ENCODE measurements around the gene PPDPF.

PPDPF gene

DNA sequence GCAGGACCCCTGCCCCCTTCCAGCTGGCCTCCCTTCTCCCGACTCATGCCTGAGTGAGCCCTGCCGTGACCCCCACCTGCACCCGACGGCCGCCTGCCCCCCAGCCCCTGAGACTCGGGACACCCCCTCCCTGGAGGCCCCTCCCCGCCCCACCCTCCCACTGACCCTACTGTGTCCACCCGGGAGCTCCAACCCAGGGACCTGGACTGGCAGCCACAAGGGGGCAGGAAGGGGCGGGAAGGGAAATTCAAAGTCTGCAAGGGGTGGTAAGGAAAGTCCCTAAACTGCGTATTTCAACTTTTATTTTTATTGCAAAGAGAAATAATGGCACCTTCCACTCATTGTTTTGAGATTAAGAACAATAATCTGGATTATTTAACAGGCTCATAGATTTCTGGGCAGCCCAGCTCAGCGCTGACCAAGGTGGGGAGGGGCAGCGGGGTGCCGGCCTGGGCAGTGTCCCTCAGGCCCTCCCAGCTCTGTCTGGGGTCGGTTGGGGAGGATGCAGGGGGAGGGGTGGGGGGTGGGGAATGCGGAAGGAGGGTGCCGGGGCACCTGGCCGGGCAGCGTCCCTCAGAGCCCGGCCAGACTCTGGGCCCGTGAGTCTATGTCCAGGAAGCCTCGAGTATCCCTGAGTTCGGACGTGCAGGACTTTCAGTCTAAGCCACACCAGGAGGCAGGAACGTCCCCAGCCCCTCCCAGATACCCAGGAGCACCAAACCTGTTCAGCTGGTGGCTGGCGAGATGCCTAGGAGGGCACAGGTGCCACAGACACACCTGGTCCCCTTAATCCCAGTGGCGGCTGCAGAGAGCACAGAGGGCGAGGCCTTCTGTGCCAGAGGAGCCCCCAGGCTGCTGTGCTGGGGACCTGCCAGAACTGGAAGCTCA is 17.9 kb downstream of the PPDPF start:
- DNase-seq (ENCODE audit: low read depth), result peak; percentile 55

DNA sequence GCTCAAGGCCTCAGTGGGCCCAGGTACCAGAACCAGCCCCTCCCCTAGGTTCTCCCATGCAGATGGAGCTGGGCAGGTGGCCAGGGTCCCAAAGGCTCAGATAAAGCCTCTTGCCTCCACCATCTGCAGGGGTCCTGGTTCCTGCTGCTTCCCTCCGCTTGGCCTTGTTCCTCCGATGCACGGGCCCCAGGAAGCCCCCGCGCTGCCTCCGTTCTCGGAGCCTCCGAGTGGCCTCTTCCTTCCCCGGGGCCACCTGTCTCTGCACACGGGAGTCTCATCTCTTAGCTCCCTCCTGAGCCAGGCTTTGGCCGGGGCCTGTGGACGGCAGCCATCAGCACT is 18.5 kb downstream of the PPDPF start:
- no peak for DNase-seq (ENCODE audit: low read depth)

DNA sequence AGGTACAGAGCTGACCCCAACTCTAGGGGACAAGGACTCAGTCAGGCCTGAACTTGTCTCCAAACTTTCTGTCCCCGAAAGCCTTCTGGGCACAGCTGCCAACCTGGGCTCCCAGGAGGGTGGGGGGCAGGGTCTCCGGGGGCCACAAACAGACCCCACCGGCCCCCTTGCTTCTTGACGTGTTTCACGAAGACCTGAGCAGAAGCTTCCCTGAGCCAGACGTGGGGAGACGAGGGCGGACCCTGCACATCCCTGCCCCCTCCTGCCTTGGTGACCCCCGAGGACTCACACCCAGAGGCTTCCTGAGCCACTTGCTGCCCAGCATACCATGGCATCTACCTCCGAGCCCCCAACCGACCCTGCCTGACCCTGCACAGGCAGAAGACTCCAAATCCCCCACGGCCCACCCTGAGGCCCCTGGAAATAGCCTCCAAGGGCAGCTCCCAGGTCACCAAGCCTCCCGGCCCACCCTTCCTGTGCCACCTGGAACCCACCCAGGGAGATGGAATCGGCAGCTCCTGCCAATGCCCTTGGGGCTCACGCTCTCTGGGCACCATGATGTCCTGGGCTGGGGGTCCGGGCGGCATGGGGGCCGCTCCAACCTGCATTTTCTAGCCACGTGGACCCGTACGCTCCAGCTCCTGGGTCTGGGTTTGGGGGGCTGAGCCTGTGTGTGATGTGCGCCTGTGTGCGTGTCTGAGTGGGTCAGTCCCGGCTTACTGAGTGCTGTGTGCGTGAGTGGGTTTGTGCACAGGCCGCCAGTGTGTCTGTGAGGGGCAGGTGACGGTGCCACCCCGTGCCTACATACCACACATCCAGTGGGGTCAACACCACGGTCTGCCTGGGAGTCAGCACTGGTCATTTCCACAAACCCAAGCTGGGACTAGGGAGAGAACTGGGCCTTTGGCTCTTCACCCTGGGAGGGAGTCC is 19.1 kb downstream of the PPDPF start:
- DNase-seq (ENCODE audit: low read depth), result no peak

DNA sequence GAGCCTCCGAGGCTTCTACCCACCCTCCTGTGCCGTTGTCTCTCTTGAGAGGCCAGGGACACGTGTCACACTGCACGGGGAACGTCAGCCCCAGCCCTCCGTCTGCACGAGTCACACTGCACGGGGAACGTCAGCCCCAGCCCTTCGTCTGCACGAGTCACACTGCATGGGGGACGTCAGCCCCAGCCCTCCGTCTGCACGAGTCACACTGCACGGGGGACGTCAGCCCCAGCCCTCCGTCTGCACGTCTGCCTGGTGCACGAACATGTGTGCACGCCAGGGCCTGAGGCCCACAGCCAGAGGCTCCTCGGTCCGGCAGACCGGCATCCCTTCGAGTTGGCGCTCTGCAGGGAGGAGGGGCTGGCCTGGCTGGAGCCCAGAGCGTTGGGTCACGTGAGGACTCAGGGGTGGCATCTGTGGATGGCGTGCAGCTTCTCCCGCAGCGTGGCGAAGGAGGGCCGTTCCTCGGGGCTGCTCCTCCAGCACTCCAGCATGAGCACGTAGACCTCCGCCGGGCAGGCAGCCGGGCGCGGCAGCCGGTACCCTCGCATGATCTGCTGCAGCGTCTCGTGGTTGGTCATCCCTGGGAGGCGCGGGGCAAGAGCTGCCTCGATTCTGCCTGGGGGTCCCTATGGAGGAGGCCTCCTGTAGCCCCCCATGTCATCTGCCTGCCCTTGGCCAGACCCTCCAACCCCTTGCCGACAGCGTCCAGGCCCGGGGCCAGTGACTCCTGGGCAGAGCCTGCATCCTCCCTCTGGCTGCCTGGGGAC is 20.0 kb downstream of the PPDPF start:
- no peak for DNase-seq (ENCODE audit: low read depth)

DNA sequence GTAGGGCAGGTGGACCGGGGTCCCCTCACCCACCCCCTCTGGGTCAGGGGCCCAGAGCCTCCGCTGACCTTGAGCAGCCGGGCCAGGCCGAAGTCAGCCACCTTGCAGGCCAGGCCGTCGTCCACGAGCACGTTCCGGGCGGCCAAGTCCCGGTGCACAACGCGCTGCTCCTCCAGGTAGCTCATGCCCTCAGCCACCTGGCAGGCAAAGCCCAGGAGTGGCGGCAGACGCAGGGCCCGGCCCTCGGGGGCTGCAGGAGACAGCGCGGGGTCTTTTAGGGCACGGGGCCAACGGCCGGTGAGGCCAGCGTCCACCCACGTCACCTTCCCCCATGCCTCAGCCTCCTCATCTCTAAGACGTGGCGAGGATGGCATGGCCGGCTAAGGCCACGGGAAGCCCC is 20.8 kb downstream of the PPDPF start:
- no peak for DNase-seq (ENCODE audit: low read depth)

DNA sequence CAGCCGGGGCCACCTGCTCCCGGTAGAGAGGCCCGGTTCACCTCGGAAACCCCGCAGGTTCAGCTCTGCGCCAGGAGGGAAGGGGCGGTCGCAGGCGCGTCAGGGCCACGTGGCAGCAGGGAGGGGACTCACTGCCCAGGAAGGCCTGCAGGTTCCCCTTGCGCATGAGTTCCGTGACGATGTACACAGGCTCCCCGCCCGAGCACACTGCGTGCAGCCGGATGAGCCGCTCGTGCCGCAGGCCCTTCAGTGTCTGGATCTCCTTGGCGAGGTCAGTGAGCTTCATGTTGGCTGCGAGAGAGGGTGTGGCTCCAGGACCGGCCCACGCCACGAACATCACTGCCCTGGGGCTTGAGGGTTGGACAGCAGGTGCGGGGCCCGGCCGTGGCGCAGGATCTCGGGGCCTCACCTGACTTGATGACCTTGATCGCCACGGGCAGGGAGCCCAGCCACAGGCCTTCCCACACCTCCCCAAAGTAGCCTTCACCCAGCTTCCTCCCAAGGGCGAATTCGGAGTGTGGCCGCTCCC is 21.5 kb downstream of the PPDPF start:
- no peak for DNase-seq (ENCODE audit: low read depth)

DNA sequence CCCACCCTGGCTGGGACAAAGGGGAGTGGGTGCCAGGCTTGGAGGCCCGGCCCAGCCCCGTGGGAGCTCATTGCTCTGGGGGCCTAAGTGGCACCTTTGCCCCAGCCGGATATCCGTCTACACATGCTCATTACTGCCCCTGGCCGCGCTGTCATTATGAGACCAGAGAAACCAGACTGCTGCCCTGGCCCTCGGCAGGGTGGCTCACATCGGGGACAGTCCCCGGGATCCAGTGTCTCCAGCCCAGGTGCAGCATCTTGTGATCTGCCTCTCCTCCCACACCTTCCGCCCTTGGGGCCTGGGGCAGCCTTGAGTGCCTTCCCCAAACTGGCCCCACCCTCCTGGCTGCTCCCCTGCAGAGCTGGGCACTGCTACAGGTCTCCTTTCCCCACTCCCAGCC is 22.1 kb downstream of the PPDPF start:
- DNase-seq (ENCODE audit: low read depth), result no peak

DNA sequence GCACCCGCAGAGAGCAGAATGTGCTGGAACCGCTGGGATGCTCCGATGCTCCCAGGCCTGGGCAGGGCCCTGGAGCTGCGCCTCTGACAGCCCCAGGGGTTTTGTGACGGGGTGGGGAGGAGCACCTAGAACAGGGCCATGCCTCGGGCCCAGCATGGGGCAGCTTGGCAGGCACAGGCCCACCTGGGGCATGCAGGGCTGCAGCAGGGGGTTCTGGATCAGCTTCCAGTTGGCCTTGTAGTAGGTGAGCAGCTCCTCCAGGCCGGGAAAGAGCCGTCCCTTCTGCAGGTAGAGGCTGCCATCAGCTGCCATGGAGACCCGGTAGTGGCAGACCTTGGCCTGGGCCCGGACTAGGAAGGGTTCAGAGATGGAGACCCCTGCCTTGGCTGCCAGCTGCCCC is 22.6 kb downstream of the PPDPF start:
- no peak for DNase-seq (ENCODE audit: low read depth)

DNA sequence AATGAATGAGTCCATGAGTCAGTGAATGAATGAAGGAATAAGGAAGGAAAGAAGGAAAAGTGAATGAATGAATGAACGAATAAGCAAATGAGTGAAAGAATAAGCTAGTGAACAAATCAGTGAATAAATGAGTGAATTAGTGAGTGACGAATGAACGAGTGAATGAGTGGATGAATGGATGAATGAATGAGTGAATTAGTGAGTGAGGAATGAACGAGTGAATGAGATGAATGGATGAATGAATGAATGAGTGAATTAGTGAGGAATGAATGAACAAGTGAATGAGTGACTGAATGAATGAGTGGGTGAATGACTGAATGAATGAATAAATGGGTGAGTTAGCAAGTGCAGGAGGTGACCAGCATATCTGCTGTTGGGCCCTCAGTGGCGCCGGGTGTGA is 23.2 kb downstream of the PPDPF start:
- DNase-seq (ENCODE audit: low read depth), result no peak

DNA sequence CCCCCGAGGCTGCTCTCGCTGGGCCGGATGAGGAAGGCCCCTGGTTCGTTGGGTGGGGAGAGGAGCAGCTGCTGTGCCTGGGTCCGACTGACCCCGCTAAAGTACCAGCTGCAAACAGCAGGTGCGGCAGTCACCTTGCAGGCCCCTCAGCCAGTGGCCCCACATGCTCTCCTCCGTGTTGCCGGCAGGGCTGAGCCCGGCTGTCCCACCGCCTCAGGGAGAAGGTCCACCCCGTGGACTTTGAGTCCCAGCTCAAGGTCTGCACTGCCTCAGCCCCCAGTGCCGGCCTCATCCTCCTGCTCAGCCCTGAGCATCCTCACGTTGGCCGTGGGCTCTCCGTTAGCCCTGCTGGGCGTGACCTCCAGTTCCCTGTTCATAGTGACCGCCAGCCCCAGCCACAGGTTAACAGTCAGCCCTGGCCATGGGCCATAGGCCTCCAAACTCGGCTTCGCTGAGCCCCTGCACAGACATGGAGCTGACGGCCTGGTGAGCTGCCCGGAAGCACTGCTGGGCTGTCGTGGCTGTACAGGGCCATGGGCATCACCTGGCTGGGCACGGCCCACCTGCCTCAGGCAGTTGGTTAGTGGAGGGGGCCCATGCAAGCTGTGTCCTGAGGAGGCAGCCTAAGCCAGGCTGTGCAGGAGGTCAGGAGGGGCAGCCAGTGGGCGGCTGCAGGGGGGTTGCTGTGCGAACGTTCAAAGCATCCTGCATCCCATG is 23.8 kb downstream of the PPDPF start:
- no peak for DNase-seq (ENCODE audit: low read depth)

DNA sequence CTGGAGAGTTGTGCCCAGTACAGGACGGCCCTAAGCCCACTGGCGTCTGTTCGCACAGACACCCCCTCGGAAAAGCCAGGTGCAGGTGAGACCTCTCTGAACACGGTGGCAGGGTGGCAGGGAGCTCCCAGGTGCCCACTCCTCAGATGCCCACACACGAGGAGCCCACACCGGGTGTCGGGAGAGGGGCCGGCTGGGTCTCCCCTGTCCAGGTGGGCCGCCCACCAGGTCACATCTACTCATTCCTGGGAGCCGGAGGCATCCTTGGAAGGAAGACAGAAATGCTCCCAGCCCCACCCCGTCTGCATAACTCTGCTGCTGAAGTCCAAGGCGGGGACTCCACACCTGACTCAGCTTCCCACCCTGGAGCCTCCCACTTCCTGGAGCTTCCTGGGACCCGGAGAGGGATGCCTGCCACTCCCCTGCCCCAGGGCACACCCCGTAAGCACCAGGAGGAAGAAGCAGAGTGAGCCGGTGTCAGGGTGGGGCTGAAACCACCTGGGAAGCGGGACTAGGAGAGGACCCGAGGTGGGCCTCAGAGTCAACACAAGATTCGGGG is 24.5 kb downstream of the PPDPF start:
- DNase-seq (ENCODE audit: low read depth), result no peak

DNA sequence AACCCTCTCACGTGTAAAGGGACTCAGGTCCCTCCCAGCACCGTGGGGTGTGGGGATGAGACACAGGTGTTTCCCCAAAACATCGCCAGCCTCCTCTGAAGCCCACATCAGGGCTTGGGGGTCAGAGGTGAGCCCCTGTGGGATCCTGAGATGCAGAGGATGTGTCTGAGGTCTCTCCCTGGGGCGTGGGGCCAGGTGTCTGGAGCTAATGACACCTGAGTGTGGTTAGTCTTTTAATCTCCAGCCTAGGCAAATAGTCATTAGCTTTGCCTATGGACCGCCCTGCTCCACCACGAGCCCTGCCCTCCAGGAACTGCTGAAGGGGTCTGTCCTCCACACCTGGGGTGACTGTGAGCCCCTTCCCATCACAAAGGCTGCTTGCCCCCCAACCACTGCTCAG is 25.2 kb downstream of the PPDPF start:
- DNase-seq (ENCODE audit: low read depth), result no peak

DNA sequence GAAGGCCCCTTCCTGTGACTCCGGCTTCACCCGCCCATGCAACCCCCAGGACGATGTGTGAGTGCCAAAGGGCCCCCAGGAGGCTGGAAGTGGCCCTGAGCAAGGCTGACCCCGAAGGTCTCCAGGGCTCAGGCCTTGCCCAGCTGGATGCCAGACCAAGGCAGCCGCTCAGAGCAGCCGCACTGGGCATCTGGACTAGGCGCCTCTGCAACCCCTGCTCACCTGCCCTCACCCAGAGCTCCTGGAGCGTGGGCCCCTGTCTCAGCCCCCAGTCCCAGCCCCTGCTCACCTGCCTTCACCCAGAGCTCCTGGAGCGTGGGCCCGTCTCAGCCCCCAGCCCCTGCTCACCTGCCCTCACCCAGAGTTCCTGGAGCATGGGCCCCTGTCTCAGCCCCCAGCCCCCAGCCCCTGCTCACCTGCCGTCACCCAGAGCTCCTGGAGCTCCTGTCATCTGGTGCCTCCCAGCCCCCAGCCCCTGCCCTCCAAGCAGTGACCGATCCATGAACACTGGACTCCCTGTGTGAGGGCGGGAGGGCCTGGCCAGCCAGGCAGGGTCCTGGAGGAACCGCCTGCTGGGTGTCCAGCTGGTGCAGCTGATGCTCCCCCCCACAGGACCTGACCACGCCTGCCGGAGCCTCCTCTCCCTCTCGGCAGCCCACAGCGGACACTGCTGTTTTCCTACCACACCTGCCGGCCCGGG is 25.8 kb downstream of the PPDPF start:
- no peak for DNase-seq (ENCODE audit: low read depth)

DNA sequence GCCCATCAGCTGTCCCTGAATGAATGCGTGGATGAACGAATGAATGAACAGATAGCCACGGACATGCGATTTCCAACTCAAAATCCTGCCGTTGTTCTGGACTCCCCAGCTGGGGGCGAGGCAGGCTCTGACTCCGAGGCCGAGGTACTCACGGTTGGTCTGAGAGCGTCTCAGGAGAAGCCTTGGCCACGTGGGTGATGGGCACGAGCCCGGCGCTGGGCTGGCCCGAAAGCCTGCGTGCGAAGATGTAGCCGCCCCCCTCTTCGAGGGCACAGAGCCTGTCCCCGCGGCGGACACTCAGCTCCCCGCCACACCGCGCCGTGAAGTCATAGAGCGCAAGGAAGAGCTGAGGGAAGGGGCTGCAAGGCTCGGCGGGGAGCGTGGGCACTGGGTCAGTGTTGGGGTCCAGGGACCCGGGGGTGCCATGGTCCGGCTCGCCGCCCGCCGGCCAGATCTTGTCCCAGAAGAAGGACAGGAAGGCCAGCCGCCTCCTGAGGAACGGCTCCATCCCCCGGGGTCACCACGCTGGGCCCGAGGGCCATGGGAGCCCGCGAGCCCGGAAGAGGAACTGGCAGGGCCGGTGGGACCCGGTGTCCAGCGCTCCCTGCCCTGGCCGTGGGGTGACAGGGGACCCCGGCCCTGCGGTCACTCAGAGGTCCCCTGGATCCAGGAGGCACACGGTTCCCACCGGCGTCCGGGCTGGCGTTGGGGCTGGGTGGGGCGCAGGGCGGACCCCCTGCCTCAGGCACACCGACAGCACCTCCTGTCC is 26.6 kb downstream of the PPDPF start:
- DNase-seq (ENCODE audit: low read depth), result no peak

DNA sequence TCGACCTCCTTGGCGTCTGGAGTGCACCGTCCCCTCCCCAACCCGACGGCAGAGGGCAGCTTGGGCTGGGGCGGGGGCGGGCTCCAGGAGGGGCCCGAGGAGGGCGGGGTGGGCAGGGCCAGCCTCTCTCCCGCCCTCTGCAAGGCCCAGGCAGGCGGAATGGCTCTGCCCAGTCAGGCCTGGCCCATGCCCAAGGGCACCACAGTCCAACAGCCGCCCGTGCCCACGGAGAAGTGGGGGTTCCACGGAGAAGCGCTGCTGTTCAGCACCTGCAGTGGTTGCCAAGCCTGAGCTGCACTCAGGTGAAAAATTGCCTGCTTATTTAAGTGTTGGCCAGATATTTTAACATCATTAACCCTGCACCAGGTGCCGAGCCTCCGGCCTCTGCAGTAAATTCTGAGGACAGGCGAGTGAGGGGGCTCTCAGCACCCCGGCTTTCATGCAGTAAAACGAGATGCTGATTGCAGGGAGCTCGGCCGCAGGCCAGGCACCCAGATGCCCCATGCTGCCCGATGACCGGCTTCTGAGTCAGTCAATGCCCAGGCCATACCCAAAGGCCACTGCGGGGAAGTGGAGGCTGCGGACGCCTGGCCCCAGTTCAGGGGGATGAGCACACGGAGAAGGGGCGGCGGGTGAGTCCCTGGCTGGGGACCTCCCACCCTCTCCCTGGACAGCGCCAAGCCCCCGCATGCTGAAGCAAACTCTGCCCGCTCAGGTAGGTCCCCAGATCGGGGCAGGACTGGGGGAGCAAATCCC is 27.3 kb downstream of the PPDPF start, which contains the start of gene SRMS:
TSS of gene SRMS (minus strand) at position 25 of the 756 bp plus-strand sequence. CDS start 286 bp downstream, outside the sequence.
- DNase-seq (ENCODE audit: low read depth), result no peak

DNA sequence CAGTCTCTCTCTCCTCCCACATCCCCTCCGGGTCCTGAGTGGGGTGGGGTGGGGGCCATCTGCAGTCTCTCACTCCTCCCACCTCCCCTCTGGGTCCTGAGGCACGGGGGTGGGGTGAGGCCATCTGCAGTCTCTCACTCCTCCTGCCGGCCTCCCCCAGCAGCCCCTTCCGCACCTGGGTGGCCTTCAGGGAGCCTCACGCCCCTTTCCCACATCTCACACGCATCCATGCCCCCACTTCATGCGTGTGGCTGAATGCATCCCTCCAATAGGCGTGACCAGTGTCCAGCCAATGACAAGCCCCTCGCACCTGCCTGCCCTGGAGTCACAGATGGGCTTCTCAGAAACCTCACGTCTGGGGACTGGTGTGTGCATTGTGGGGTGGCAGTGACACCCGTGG is 28.0 kb downstream of the PPDPF start:
- no peak for DNase-seq (ENCODE audit: low read depth)

DNA sequence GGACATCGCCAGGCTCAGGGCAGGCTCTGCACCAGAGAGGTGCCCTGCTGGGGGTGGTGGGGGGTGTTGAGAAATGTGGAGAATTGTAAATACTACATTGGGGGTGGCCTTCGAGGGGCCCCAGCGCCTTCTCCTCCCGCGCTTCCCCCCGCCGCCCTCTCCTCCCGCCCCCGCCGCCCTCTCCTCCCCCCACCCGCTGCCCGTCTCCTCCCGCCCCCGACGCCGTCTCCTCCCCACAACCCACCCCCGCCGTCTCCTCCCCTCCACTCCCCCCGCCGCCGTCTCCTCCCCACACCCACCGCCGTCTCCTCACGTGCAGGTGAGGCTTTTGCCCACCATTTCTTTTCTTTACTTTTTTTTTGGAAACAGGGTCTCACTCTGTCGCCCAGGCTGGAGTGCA is 28.5 kb downstream of the PPDPF start:
- DNase-seq (ENCODE audit: low read depth), result no peak

DNA sequence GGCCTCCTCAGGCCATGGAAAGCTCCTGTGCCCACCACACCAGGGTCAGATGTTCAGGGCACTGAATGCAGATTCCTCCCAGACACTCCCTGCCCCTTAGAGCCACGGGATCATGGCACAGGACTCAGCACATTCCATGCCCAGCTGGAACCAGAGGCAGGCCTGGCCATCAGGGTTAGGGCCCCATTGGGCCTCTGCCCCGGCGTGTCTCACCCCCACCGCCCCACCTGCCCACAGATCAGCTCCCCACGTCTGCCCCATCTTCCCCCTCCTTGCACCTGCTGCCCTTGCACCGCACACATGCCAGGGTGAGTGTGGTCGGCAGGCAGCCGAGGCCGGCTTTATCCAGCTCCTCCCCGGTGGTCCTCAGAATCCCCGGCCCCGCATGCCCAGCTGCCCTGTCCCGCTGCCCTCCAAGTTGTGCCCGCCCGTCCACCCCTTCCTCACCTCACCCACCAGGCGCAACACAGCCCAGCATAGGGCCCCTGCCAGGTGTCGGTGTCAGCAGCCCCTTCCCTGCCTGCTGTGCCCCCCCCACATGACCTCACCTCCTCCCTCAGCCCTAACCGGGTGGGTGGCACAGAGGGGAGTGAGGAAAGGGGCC is 29.2 kb downstream of the PPDPF start:
- DNase-seq (ENCODE audit: low read depth), result no peak
